GM21717 (cell line): Measurements from ENCODE around the gene ADRA2C.

ENCODE experiments used
- ATAC-seq: cut with Tn5 transposase; IDR thresholded peaks from one replicate; pipeline ENCODE4 v1.9.1; 2021; ENCODE audit warnings: mild to moderate bottlenecking, moderate library complexity; ENCODE audit not compliant: unreplicated experiment

Gene ADRA2C

DNA sequence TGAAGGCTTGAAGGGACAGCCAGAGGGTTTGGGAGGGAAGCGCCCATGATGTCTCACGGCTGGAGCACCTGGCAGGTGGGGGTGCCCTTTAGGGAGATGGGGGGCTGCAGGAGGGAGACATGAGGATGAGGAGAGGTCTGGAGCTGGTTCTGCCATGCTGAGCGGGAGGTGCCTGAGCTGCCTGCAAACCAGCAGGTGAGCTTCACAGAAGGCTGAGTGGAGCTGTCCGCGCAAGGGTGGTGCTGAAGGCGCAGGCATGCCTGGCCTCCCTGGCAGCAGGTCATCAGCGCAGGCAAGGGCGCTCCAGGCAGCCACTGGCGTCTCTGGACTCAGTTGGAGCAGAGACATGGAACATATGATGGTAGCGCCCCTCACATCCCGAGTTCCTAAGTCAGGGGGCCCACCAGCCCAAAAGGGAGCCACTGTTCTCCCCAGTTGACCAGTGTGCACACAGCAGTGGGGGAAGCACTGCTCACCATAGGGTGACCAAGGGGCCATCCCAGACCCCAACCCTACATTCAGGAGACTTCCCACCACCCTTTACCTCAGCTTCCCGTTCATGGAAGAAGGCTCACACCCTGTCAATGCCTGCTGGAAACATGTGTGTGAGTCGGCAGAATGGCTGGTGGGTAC lies 25.8 kb downstream of the ADRA2C start:
- no peak for ATAC-seq

DNA sequence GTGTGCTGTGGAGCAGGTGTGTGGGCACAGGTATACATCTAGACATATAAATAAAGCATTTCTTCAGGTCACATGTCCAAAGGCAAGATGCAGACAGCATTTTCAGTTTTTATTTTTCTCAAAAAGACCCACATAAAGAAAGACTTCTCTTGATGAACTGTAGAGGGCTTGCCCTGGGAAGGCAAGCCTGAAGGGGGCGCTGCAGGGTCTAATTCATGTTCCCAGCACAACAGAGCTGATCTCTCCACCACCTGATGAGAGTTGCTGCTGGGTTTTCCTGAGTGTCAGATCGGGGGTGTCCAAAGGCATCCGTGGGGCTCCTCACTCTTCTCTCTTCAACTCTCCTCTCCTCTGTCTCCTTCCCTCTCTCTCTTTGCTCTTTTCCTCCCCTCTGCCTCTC lies 26.6 kb downstream of the ADRA2C start:
- no peak for ATAC-seq

DNA sequence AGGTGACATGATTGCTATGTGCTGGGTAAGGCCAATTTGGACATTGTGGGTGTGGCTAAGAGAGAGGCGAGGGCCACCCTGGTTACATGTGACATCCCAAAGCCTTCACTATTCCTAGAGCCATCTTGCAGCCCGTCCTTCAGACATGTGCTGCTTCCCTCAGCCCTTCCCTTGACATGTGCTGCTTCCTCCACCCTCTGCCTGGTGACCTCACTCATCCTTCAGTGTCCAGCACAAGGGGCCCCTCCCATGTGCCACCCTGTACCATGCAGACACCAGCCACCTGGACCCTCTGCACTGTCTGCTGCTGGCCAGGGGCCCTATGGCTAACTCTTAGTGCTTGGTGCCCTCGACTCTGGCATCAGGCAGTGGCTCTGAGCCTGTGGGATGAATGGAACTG lies 27.4 kb downstream of the ADRA2C start:
- ATAC-seq, result no peak

DNA sequence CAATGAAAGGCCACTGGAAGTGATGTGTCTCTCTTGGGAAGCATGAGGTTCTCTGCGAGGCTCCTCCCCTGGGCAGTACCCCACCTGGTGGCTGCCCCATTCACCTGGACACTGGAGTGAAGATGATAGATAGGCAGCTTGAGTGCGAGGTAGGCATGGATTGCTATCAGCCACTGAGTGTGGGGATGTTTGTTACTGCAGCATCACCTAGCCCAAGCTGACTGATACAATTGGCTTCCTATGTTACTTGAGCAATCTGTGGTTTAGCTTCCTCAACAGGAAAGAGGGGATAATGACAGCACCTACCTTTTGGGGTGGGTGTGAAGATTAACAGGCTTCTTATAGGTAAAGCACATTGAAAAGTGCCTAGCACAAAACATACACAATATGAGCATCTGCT lies 30.8 kb downstream of the ADRA2C start:
- ATAC-seq, result no peak

DNA sequence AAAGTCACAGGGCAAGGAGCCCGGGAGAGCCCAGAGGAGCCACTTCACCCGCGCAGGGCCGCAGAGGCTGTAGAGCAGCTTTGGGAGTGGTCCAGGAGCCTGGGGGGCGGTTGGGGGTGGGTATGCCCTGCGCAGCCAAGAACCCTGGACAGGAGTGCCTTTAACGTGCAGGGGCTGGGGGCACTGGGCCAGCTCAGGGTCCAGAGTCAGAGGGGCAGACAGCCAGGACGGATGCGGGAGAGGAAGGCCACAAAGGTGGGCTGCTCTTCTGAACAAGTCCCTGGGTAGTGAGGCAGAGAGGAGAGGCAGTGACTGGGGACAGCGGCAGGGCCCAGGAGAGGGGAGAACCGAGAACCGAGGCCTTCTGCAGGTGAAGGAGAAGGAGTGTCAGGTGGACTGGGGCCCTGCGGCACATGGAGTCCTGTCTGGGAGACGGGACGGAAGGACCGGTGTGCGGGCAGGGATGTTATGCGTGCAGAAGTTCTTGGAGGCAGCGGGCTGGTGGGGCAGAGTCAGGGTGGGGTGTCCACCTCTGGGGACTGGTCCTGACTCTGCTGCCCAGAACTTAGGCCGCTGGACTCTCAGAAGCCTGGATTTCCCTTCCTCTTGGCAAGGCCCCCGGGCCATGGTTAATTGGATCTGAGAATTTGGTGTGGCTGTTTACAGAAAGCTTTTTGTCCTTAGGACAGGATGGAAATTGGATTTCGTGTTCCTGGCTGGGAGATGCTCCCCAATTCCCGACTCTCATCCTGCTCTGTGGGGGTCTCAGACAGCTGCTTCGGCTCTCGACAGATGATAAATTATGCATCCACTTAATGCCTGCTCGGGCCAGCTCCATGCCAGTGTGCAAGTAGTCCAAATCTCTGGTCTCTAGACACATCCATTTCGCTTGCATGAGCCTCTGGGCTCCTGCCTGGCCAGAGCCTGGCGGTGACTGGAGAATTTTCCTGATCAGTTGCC lies 31.9 kb downstream of the ADRA2C start:
- ATAC-seq, result no peak

DNA sequence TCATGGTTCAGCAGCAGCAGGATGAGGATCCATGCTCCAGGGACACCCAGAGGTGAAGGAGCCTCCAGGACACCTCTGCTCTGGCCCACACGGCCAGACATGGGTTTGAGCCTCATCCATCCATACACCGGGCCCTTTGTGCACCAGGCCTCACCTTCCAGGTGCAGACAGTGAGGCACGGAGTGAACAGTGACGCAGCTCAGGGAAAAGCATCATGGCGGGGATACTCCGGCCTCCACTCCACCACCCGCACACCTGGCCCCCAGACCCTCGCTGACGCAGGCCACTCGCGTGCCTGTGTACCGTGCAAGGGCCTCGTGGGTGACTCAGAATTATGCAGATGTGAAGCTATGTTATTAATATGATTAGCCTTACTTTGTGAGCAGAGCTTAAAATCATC lies 33.3 kb downstream of the ADRA2C start:
- ATAC-seq, result no peak

DNA sequence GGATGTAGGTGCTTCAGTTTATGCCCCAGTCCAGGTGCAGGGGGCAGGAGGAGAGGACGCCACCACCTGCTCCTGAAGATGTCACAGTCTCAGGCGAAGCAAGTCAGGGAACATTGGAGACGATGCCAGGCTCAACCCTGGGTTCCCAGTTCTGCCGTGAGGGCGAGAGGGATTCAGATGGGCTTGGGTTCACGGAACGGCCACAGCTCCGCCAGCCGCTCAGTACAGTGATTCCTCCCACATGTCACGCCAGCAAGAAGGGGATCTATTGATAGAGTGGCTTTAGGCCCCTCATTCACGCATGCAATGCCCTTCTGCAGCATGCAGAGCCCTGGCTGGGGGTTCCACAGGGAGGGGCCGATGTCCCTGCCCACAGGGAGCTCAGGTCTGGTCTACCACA lies 34.2 kb downstream of the ADRA2C start:
- no peak for ATAC-seq

DNA sequence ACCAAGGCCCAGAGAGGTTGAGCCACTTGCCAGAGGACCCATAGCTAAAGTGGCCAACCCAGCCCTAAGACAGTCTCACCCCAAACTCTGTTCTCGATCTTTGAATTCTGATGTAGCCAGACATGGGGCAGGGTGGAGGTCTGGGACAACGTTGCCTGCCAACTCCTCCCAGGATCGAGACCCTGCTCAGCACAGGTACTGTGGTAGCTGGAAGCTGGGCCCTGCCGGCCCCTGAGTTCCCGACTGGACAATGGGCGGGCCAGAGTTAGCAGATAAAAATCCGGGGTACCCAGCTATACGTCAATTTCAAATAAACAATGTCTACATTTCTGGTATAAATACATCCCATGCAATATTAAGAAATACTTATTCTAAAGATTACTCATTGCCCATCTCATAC lies 35.3 kb downstream of the ADRA2C start:
- no peak for ATAC-seq

DNA sequence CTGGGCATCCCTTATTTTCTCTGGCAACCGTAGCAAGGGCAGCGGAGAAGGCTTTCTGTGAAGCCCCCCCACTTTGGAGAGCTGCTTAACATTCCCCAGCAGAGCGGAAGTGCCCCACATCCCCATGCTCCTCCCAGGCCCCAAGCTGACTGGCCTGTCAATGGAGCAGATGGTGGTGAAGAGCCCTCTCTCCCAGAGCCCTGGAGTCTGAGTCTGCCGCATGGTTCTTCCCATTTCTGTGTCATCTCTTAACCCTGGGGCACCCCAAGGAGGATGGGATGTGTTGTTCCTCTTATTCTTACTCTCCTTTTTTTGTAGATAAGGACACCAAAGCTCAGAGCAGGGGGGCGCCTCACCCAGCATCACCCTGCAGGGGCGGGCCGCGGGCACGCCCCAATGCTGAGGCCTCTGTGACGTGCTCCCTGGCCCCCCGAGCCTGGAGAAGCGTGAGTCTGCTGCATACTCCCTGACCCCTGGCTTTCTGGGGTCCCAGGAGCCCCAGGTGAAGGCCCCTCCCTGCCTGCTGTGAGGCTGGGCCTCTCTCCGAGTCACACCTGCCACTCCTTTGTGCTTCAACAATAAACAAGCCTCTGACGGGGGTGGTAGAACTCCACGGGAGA lies 35.9 kb downstream of the ADRA2C start:
- ATAC-seq, result no peak

DNA sequence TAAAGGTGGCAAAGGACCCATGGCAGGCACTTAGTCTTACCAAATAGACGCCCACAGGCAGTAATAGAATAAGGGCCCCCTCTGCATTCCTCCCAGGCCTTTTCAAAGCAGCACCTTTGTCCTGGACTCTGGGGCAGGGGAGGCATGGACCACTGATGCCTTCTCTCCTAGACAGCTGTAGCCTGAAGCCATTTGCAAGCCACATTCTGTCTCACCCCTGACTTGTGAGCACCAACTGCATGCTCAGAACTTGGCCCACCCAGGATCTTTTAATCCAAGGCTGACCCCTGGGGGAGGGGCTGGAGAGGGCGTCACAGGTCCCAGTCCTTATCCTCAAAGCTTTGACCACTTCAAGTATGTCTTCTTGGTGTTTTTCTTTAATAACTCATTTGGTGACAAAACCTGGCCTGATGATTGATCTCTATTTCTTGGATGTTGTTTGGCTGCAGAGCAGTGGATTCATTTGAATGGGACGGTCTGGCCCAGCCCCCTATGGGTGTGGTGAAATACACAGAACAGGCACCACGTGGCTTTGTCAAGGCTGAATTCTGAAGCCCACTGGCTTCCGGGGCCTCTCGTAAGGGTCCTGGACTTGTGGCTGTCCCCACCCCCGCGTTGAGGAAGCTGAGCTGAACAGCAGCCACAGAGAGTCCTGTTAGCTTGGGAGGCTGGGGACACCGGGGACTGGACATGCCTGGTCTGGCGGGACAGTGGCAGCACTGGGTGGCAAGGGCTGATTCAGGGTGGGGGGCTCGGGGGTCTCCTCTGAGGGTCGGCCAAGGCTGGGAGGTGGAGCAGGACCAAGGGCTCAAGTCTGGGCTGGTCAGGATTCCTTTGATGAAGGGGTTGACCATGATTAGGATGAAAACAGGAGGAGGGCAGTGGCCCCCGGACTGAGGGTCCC lies 36.6 kb downstream of the ADRA2C start:
- ATAC-seq, result no peak

DNA sequence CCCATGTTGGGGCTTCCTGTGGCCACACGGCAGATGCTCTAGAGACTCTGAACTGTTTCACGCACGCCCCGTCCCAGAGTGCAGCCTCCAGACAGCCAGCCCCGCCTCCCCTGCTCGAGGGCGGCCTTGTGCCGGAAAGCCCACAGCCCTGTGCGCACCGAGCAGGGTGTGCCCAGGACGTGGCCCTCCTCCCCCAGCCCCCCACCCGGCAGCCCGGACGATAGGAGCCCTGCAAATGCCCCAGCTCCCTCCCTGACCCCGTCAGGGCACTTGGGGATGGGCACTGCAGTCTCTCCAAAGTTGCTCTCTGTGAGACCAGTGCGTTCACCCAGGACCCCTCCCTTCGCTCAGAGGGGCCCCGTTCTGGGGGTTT lies 37.3 kb downstream of the ADRA2C start:
- ATAC-seq, result no peak

DNA sequence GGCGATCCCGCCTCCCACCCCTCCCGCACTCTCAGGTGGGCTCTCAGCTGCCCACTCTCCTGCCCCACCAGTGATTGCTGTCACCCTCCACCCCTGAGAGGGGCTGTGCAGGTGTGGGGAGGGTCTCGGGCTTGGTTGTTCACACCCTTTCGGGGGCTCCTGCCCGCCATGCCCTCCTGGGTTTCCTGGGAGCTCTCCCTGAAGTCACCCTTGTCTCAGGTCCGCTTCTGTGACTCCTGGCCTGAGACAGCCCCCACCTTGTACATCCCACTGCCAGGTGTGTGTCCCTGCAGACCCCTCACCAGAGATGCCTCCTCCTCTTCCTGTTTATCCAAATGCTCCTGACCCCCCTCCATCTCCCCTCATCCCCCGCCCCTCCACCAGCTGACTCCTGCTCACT lies 37.8 kb downstream of the ADRA2C start:
- no peak for ATAC-seq

DNA sequence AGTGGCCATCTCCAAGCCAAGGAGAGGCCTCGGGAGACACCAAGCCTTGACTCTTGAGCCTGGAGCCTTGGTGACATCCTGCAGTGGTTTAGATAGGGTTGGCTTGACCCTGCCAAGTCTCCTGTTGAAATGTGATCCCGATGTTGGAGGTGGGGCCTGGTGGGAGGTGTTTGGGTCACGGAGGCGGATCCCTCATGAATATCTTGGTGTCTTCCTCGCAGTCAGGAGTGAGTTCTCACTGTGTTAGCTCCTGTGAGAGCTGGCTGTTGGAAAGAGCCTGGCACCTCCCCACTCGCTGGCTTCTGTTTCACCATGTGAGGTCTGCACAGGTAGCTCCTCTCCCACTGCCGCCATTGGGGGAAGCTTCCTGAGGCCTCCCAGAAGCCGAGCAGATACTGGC lies 38.8 kb downstream of the ADRA2C start:
- no peak for ATAC-seq

DNA sequence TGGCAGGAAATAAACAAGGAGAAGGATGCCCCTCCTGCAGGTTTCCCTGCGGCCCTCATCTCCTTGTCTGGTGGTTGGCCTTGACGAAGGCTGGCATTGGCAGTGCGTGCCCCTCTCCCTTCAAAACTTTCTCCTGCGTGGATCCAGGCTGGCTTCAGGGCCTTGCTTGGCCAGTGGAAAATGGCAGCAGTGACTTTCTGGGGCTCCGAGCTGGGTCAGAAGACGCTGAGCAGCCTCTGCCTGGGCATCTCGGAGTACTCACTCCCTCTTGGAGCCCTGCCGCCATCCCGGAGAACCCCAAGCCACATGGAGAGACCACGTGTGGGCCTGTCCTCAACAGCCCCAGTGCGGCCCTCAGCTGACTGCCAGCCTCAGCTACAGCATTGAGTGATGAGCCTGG lies 39.5 kb downstream of the ADRA2C start:
- ATAC-seq, result no peak

DNA sequence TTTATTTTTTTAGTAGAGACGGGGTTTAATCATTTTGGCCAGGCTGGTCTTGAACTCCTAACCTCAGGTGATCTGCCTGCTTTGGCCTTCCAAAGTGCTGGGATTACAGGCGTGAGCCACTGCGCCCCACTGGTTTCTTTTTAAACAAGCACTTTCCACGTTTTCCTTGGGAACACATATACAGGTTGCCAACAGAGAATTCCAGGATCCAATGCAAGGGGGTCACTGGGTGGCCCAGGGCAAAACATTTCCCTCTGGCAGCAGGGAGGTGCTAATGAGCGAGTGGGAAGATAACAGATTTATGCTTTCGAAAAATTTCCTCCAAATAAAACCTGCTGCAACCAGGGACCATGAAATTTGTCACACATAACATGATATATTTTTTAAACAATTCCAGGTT lies 41.1 kb downstream of the ADRA2C start:
- ATAC-seq, result no peak

DNA sequence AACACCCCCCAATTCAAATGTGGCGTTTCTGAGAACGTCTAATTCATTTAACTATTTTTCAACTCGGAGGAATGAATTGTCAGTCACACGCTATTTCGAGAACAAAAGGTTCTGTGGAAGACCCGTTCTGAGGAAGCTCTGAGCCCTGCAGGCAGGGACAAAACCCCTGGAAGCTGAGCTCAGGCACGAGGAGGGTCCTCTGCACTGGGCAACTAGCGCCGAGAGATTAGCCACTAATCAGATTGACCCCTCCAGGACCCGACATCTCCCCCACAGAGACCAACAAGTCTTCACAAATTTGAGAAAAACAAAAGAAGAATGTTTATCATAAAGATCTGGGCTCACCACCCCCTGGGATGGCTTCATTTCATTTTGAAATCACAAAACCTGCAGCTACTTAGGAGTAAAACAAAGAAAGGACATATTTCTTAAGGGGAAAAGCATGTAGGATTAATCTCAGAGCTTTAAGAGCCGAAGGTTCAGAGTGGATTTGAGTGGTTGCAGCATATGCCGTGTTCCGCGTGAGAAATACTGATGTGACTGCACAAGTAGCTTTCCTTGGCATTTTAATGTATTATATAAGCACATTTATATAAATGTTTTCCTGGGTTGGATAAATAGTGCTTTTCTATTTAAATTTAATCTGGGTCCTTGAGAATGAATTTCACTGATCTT lies 41.8 kb downstream of the ADRA2C start:
- no peak for ATAC-seq

DNA sequence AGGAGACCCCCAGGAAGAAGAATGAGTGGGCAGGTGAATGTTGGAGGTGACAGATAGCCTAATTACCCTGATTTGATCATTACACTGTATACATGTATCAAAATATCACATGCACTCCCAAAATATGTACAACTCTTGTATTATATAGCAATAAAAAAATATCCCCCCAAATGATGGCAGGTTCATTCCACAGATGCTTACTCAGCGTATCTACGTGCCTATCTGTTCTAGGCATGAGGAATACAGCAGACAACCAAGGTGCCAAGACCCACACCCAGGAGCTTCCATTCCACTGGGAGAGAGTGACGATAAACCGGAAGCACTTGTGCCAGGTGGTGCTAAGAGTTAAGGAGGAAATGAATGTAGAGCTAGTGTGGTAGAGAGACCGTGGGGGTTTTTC lies 42.4 kb downstream of the ADRA2C start:
- ATAC-seq, result no peak

DNA sequence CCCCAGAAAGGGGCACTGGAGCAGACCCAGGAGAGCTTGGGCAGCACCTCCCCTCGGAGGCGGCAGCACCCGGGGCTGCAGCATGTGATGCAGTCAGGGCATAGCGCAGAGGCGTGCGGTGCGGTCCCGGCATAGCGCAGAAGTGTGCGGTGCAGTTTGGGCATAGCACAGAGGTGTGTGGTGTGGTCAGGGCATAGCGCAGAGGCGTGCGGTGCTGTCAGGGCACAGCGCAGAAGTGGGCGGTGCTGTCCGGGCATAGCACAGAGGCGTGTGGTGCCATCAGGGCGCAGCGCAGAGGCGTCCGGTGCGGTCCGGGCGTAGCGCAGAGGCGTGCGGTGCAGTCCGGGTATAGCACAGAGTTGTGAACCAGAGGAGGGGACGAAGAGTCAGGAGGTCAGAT lies 42.8 kb downstream of the ADRA2C start:
- ATAC-seq, result no peak

DNA sequence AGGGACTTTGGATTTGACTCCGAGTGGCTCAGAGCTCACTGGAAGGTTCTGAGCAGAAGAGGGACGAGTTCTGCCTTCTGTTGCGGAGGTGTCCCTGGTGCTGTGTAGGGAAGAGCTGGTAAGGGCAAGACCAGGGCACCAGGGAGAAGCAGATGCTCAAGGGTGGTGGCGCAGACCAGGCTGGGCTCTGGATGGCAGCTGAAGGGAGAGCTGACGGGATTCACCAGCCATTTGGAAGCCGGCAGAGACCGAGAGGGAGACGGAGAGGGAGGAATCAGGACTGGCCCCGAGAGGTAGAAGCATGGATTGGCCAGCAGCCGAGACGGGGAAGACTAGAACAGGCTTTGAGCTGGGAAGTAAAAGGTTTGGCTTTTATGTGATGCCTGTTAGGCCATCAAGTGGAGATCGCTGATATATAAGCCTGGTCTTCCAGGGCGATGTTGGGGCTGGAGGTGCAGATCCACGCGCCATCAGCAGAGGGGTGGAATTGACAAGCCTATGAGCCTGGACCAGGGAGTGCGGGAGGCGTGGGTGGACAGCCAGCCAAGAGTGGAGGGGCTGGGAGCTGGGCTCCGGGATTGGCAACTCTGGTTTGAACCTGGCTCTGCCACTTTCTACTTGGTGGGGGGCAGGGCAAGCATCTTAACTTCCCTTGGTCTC lies 43.4 kb downstream of the ADRA2C start:
- no peak for ATAC-seq

DNA sequence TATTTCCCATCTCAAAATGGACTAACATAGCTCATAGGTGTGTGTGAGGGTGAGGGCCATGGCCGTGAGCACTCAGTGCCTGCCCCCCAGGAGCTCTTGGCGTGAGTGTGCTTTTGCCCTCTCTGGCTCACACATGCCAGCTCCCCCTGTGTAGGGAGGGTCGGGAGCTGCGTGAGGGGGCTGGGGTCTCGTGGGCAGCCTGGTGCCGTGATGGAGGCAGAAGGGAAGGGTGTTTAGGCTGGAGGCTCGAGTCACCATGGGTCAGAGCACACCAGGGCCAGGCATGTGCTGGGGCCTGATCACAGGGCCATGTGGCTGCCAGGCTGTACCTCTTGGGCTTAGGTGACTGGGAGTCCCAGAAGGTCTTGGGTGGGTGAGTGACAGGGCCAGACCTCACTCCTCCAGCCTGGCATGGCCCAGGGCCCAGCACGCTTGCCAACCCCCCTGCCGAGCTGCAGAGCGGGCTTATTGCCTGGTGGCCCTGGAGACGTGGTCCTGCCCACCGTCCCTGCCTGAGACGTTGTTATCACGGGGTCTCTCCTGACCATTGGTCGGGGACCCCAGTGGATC lies 44.0 kb downstream of the ADRA2C start:
- ATAC-seq, result no peak
